GM21447 (cell line): ENCODE data around the gene PDCL3.

ENCODE experiments used
- ATAC-seq: cut with Tn5 transposase; IDR thresholded peaks from one replicate; pipeline ENCODE4 v1.9.1; 2021; ENCODE audit not compliant: unreplicated experiment

The PDCL3 gene

GRCh38 chr2:100562613-100563406 lies at the start of gene PDCL3:
Gene PDCL3 (plus strand): TSS chr2:100562993. CDS start chr2:100563068, 75 bp downstream.
- peak; percentile 92 for ATAC-seq

- ATAC-seq = no peak
Measured at GRCh38 chr2:100513650-100514049, 49.1 kb upstream of the PDCL3 start.

GRCh38 chr2:100517556-100517955 lies 45.2 kb upstream of the PDCL3 start:
- ATAC-seq = no peak

- ATAC-seq = no peak
Measured at GRCh38 chr2:100518801-100519200, 44.0 kb upstream of the PDCL3 start.

GRCh38 chr2:100520224-100520623 lies 42.6 kb upstream of the PDCL3 start:
- ATAC-seq = no peak

GRCh38 chr2:100522430-100522829 lies 40.4 kb upstream of the PDCL3 start:
- no peak for ATAC-seq

- ATAC-seq = no peak
Measured at GRCh38 chr2:100524331-100524730, 38.5 kb upstream of the PDCL3 start.

- ATAC-seq = no peak
Measured at GRCh38 chr2:100526868-100527267, 35.9 kb upstream of the PDCL3 start.

GRCh38 chr2:100527440-100528015 lies 35.3 kb upstream of the PDCL3 start:
- no peak for ATAC-seq

GRCh38 chr2:100529176-100529575 lies 33.6 kb upstream of the PDCL3 start:
- ATAC-seq = no peak

GRCh38 chr2:100529900-100530299 lies 32.9 kb upstream of the PDCL3 start:
- ATAC-seq = no peak

- no peak for ATAC-seq
Measured at GRCh38 chr2:100535855-100536254, 26.9 kb upstream of the PDCL3 start.

GRCh38 chr2:100537918-100538317 lies 24.9 kb upstream of the PDCL3 start:
- ATAC-seq = no peak

- no peak for ATAC-seq
Measured at GRCh38 chr2:100539221-100539620, 23.6 kb upstream of the PDCL3 start.

- no peak for ATAC-seq
Measured at GRCh38 chr2:100541404-100541803, 21.4 kb upstream of the PDCL3 start.

GRCh38 chr2:100542418-100542817 lies 20.4 kb upstream of the PDCL3 start:
- ATAC-seq = no peak

- no peak for ATAC-seq
Measured at GRCh38 chr2:100544911-100545596, 17.7 kb upstream of the PDCL3 start.

- no peak for ATAC-seq
Measured at GRCh38 chr2:100546469-100546868, 16.3 kb upstream of the PDCL3 start.

- ATAC-seq = no peak
Measured at GRCh38 chr2:100548771-100549170, 14.0 kb upstream of the PDCL3 start.

GRCh38 chr2:100551303-100551702 lies 11.5 kb upstream of the PDCL3 start:
- no peak for ATAC-seq

GRCh38 chr2:100554798-100555407 lies 7.9 kb upstream of the PDCL3 start:
- ATAC-seq = no peak

- no peak for ATAC-seq
Measured at GRCh38 chr2:100556746-100557145, 6.0 kb upstream of the PDCL3 start.
